Activated CD4-positive, CD25-positive, alpha-beta regulatory T cell treated with anti-CD3 and anti-CD28 coated beads, Interleukin-2, amount 50 U/mL, for 72 hours (primary cell): ENCODE measurements around the gene ESYT2.
"Not testable (repeated sequence)": the region's sequence is repeated elsewhere in the genome, so short reads cannot be mapped to it uniquely, and the experiment has no call there.

Experiments used
- DNase-seq: peaks from one replicate; pipeline ENCODE4 v3.0.0; 2021

Gene ESYT2

DNA sequence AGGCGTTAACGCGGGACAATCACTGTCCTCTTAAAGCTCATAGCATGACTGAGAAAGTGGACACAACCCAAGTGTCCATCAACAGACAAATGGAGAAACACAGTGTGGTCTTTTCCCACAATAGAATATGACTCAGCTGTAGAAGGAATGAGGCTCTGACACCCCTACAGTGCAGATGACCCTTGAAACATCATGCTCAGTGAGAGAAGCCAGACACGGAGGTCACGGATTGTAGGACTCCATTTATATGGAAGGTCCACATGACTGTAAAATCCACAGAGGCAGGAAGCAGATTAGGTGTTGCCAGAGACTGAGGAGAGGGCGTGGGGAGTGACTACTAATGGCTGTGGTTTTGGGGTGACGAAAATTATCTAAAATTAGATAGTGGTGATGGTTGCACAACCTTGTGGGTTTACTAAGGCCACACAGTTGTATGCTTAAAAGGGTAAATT lies 118.6 kb downstream of the ESYT2 start:
- no peak for DNase-seq

DNA sequence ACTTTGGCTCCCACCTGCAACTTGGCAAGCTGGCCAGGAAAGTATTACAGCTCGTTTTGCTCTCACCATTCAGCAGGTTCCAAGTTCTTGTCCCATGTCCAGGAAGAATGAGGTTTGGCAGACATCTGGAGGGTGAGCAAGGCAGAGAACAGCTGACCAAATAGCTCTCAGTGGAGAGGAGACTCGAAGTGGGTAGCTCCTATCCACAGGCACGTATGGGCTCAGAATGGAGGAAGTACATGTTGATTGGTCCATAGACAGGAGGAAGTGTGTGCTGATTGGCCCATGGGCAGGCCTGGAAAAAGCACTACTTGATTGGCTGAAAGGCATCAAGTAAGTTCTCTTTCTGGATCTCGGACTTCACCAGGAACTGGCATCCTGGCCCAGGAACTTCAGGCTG lies 121.7 kb downstream of the ESYT2 start:
- DNase-seq: no peak

DNA sequence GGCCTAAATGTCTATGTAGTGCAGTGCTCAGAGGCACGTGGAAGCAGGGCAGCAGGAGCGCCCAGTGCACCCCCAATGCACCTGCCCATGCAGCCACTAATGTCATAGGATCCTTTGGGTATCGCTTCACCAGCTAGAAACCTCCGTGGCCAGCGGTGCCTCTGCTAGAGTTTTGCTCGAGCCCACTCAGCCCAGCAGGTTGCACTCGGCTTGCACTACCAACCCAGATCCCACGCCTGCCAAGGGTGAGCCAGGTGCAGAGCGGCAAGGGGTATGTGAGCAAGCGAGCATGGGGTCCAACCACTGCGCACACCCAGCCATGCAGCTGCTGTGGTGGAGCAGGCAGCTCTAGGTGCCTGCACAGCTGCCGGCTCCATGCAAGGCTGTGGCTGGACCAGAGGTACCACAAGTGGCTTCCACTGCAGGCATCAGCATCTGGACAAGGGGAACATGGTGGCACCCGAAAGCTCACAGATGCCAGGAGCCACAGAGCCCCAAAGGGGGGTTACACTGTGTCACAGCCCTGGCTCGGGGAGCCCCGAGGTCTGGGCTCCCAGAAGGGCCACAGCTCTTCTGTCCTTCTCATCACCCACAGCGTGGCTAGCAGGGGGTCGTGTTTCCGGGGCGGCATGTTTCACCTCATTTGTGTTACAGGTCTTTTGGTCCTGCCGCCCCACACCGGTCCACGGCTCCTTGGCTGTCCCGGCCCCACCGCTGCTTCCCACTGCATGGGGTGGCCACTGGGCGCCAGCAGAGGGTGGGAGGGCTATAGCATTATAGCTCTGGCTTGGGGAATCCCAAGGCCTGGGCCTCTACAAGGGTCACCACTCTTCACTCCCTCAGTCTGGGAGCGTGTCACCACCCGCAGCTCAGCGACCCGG lies 122.4 kb downstream of the ESYT2 start:
- DNase-seq: no peak

DNA sequence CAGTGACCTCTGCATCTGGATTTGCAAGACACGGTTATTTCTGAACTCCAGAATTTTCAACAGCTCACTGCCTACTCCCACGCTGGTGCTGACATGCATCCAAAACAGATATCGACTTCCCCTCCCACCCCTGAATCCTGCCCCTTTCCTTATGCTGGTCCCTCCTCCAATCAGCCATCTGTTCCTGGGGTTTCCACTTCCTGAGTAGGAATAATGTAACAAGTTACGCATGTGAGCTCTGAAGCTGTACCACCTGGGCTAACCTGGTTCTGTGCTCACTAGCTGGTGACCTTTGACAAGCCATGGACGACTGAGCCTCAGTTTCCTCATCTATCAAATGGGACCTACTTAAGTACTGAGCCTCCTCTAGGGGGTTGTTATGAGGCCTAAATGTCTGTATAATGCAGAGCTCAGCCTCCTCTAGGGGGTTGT lies 123.0 kb downstream of the ESYT2 start:
- no peak for DNase-seq

DNA sequence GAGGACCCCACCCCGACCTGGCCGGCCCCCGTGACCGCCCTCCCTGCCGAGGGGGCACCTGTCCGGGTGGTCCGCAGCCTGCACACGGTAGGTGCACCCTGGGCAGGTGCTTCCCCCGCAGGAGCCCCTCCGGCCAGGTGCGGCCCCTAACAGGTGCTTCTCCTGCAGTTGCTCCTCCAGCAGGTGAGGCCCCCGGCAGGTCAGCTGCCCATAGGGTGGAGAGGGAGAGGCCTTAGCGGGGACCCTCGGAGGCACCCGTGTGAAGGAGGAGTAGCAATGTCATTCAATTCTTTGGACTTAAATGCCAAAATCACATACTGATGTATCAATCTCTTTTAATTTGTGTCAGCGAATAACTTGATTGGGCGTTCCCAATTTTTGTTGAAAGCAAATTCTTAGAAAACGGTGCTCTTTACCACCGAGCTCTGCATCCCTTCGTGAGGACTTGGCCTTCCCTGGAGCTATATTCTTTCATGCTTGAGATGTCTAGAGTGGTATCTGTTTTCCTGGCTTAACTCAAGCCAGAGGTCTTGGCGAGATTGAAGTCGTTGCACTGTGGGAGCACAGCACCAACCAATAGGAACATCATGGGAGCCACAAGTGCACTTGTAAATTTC lies 124.0 kb downstream of the ESYT2 start:
- no peak for DNase-seq

DNA sequence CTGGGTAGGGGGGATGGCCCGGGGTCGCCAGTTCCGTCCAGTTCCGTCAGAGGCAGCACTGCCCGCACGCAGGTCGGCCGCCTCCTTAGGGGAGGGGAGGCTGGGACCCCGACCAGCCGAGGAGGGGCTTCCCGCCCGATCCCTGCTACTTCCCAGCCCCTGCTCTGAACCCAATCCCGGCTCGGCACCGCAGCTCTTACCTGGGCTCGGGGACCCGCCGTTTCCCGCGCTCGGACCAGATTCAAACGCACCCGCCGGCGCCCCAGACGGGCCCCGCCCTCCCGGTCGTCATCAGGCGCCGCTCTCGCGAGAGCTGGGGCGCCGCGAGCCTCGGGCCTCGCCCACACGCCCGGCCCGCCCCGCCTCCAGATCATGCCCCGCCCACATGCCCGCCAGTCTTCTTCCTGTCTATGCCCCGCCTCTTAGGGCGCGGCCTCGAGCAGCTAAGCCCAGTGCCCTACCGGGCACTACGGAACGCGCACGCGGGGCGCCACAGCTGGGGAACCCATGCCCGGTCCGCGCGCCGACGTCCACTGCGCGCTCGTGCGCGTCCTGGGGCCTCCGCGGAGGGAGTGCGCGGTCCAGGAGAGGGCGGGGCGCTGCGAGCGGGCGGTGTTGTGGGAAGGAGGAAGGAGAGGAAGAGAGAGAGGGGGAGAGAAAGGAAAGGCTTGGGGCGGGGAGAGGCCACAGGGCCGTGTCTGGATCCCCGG lies 124.6 kb downstream of the ESYT2 start, which contains the start of gene NCAPG2:
NCAPG2 (minus strand) TSS at position 281 of the 710 bp plus-strand sequence. CDS start 2,905 bp downstream, outside the sequence.
- peak; percentile 98 for DNase-seq

DNA sequence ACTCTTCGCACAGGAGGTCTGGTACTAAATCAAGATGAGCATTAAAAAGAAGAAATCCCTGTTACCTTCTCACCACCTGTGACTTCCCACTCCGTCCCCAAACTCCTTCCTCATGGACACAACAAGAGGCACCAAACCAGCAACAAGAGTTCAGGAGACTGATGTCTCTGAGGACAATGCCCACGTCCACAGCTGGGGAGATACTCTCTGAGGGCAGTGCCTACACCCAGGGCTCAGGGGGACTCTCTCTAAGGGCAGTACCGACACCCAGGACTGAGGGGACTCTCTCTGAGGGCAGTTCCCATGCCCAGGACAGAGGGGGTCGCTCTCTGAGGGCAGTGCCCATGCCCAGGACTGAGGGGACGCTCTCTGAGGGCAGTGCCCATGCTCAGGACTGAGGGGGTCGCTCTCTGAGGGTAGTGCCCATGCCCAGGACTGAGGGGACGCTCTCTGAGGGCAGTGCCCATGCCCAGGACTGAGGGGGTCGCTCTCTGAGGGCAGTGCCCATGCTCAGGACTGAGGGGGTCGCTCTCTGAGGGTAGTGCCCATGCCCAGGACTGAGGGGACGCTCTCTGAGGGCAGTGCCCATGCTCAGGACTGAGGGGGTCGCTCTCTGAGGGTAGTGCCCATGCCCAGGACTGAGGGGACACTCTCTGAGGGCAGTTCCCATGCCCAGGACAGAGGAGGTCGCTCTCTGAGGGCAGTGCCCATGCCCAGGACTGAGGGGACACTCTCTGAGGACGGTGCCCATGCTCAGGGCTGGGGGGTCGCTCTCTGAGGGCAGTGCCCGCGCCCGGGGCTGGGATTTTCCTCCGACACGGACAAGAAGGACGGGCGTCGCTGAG lies 125.4 kb downstream of the ESYT2 start:
- DNase-seq: not testable (repeated sequence)

DNA sequence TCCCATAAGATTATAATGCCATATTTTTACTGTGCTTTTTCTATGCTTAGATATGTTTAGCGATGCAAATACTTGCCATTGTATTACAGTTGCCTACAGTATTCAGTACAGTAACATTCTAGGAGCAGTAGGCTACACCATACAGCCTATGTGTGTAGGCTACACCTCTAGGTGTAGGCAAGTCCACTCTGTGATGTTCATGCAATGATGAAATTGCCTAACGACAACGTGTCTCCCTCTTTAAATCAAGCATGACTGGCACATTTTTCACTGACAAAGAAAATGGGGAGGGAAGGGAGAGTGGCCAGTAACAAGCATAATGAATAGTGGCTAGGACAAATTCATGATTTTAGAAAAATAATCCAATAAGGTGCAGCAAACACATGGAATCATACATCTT lies 126.4 kb downstream of the ESYT2 start:
- DNase-seq: no peak

DNA sequence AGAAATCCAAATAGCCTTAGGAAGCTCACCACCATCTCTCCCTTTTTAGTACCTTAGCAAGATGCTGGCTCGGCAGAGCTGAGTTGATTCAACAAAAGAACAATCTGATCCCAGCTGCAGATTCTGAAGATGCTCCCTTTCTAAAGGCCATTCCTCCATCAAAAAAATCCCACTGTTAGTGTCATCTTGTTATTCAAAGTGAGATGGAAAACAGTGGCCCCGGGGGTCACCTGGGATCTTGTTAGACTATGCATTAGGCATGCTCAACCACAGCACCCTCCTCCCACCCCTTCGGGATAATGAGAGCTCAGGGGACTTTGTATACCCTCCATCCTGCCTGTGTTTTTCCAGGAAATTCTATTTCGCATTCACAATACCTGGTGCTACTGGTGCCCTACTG lies 127.1 kb downstream of the ESYT2 start:
- no peak for DNase-seq

DNA sequence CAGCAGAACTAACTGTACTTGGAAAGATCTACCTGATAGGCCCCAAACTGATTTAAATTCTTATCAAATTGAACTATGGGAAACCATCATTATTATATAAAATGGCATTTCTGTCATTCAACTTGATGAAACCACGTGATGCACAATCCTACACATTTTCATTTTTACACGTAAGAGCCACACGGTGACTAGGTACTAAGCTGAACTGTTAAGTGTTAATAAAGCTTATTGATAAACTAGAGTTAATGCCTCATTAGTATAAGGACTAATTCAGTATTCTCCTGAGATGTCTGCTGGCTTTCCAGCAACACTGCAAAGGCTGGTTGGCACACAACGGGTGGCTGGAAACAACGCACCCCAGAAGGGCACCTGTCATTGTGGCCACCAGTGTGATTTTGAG lies 129.3 kb downstream of the ESYT2 start:
- DNase-seq: no peak

DNA sequence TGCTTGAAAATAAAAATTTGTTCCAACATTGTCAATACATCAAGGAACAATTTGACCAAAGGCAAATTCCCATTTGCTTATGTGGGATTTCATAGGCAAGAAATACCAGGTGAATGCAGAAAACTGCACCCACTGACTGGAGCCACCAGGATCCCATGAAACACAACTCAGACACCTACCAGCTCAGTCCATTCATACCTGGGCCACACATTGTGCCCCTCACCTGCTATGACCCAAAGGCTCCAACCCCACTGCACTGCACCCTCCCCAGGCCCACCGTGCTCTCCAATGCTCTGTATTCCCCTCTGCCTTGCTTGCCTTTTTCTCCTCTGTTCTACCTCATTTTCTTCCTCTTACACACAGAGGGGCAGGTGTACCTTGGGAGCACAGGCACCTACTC lies 130.0 kb downstream of the ESYT2 start:
- DNase-seq: no peak

DNA sequence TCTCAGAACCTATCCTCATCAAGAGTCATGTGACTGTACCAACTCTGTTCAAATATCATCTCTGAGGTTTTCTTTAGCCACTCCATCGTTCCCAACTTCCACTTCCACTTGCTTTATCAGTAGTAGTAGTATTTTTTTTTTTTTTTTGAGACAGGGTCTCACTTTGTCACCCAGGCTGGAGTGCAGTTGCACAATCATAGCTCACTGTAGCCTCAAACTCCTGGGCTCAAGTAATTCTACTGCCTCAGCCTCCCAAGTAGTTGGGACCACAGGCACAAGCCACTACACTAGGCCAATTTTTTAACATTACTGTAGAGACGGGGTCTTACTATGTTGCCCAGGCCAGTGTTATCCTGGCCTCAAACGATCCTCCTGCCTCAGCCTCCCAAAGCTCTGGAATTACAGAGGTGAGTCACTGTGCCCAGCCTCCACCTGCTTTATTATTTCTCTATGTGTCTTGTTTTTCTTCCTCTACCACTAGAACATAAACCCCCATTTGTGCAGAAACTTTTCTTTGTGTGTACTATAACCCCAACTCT lies 130.6 kb downstream of the ESYT2 start:
- DNase-seq: no peak

DNA sequence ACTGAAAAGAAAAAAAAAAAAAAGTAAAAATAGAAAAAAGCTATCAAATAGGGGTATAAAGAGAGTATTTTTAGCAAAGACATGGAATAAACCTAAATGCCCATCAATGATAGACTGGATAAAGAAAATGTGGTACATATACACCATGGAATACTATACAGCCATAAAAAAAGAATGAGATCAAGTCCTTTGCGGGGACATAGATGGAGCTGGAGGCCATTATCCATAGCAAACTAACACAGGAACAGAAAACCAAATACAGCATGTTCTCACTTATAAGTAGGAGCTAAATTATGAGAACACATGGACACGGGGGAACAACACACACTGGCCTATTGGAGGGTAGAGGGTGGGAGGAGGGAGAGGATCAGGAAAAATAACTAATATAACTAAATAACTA lies 131.7 kb downstream of the ESYT2 start:
- not testable (repeated sequence) for DNase-seq

DNA sequence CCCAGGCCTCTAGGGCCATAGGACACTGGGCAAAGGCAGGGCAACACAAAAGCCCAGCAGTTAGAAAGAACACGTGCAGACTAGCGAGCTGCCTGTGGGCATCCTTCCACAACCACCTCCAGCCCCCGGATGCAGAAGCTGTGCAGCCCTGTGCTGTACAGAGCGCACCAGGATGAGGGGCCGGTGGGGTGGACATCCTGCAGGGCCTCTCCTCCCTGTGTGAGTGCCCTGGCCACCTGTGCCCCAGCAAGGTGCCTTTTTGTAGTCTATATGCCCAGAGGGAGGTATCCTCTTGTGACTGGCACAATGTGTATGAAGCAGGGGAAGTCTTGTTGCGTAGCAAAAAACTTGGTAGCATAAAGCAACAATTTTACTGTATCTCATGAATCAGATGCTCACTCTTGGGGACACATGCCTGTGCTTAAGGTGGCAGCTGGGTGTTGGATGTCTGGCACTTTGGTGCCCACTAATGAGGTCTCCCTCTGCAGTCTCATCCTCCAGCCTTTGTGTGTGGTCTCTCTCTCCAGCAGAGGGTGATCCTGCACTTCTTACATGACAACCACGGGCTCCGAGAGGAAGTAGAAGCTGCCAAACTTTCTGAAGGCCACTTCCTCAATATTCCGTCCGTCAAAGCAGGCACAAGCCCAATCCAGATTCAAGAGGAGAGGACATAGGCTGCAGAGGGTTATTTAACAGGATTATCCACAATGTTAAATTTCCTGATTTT lies 133.4 kb downstream of the ESYT2 start:
- DNase-seq: no peak

DNA sequence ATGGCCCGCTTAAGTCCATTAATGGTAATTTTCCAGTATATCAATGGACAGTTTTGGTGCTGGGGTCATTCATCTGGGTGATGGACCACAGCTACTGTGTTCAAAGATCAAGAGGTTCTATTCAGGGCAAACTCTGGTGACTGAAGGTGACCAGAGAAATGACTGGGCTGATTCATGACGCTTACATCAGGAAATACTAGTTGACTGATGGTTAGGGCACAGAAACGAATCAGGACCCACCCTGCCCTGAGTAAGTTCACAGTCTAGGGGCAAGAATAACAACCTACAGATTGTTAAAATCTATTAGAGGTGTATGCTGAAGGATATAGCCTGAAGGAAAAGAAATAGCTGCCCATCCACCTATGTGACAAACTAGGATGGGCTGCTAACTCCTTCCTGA lies 134.3 kb downstream of the ESYT2 start:
- no peak for DNase-seq

DNA sequence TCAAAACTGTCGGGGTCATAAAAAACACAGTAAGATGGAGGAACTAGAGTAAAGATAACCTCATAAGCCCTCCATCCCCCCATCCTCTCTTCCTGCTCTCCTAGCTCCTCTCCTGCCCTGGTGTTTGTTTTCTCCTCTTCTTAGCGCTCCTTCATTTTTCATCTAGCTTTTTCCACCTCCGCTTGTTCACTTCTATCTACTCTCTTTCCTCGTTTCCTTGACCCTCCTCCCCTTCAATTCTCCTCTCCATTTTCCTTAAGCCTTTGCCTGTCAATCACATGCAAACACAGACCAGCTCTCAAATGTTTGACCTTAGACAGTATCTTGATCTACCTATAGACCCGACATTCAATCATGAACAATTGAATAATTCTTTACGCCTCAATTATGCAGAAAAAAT lies 134.7 kb downstream of the ESYT2 start:
- DNase-seq: no peak

DNA sequence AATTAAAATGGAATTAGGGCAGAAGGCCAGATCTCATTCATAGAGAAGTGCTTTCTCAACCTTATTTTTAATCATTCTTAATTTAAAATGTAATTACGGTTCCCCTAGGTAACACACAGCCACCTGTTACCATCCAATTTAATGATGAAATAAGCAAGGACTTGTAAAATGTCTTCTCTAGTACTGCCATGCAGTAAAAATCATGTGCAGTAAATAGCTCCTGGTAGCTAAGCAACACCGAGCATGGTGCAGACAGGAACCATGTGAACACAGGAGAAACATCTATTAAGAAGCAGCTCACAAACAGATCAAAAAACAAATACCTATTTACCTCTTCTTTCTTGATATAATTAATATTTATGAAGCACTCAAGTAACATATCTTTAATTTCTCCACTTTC lies 139.8 kb downstream of the ESYT2 start:
- DNase-seq: no peak

DNA sequence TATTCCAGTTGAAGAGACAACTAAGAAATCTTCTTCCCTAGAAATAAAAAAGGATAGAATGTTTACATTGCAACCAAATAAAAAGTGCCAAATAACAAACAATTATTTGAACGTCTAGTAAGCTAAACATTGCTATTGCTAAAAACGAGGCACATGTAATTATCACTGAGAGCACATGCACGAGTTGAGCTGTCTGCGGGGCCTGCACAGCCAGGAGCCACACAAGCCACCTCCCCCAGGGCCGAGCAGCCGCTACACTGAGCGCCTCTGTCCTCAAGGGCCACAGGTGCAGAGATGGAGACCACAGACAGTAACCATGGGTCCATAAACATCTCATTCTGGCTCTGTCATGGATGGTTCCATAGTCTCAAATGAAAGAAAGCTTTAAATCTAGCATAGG lies 141.9 kb downstream of the ESYT2 start:
- no peak for DNase-seq

DNA sequence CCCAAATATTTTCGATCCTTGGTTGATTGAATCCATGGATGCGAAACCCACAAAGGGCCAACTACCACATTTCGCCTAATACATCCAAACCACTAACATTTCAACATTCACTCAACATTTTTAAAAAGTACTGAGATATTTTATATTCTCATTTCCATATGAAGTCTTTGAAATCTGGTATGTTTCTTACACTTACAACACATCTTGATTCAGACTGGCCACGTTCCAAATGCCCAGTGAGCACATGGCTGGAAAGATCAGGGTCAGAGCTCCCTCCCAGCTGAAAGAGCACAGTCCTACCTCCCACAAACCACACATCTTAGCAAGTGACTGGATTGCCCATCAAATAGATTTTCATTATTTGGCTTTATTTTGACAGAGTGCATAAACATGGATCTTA lies 143.6 kb downstream of the ESYT2 start:
- no peak for DNase-seq

DNA sequence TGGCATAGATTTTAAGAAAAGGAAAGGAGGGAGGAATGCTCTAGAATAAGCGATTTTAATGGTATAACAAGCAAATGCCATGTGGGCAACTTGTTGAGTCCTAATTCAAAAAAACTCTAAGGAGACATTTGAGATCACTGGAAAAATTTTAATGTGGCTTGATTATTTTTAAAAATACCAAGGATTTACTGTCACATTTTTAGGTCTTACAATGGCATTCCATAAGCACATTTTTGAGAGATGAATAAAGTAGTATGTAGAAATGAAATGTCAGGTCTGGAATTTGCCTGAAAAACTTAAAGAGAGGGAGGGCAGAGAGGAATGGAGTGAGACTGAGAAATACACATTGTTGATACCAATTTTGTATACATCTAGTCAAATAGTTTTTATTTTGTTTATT lies 145.0 kb downstream of the ESYT2 start:
- no peak for DNase-seq

DNA sequence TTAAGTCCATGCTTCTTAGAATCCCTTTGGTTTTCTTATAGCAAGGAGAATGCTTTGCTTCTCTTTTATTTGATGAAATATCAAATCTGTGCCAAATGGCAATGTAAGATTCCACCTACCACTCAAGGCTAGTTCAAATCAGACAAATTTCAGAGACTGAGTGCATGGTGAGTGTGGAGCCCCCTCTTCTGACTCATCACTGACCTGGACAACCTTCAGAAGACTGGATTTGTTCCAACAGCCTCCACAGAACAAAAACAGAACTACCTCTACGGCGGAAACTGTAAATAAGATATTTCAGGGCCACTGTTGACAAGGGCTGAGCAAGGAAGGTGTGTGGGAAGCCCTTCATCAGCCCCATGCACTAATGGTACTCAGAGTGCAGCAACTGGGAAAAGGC lies 145.8 kb downstream of the ESYT2 start:
- DNase-seq: no peak

DNA sequence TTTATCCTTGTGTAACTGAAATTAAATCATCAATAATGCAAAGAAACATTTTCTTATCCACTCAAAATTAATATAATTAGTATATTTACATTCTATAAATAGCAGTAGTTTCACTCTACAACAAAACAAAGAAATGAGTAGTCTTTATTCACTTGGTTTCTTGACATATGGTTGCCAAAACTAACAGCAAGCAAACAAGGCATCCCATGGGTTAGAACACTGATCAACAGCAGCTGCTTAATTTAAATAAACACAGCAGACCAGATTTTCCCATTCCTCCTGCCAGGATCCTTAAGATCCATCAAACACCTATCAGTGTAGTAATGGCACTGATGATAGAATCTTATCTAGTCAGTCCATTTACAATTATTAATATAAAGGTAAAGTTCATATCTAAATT lies 146.9 kb downstream of the ESYT2 start:
- no peak for DNase-seq
